Measurements from ENCODE around the gene TMEM219.

GRCh38 chr16:29978564-29979270 lies 16.8 kb downstream of the TMEM219 start:
- TF ChIP-seq POLR2A (IDR thresholded peaks at IDR 0.05; ENCODE audit: low read length) (no peak), GATA1 (IDR thresholded peaks at IDR 0.05; ENCODE audit: low read depth, low read length) (no peak)

Data from erythroblast (primary cell).